ENCODE data around the gene MTRR.

GRCh38 chr5:7846327-7846726 lies 22.6 kb upstream of the MTRR start:
- TF ChIP-seq BHLHE40 (IDR thresholded peaks at IDR 0.05; ENCODE audit: borderline replicate concordance) (no peak), ARNT (IDR thresholded peaks at IDR 0.05) (no peak), FOXM1 (IDR thresholded peaks at IDR 0.05; ENCODE audit: borderline replicate concordance) (no peak), HDGF (IDR thresholded peaks at IDR 0.05; ENCODE audit: borderline replicate concordance) (no peak), ZNF384 (IDR thresholded peaks at IDR 0.05) (no peak), FOXA1 (IDR thresholded peaks at IDR 0.05) (no peak), ELF4 (IDR thresholded peaks at IDR 0.05) (no peak), SUZ12 (IDR thresholded peaks at IDR 0.05) (no peak), TARDBP (IDR thresholded peaks at IDR 0.05) (no peak), FOXK2 (IDR thresholded peaks at IDR 0.05) (no peak), SP1 (IDR thresholded peaks at IDR 0.05) (no peak), LEF1 (IDR thresholded peaks at IDR 0.05; ENCODE audit: borderline replicate concordance) (no peak)

All from HEK293T (cell line).